Keratinocyte (primary cell): ENCODE measurements around the gene ZSWIM7. TPM values are rescaled to one million over a fixed set of nuclear protein-coding genes. Genes with fewer than 3 reads are reported as not detected.

Experiments
- DNase-seq: peaks from one replicate; pipeline ENCODE4 v3.0.0-alpha.2; 2011; ENCODE audit warnings: low read depth, missing footprints, low spot score
- FAIRE-seq: peaks from 2 replicates; lab custom pipeline; 2011; peaks lifted over from hg19 to GRCh38; lab: Jason Lieb, UNC
- H2AFZ ChIP-seq: 2 replicates; pipeline ENCODE4 v1.6.0; 2012; ENCODE audit warnings: low read length, control low read depth, inconsistent platforms; ENCODE audit not compliant: control insufficient read depth
- H3K27ac ChIP-seq: 2 replicates; pipeline ENCODE4 v1.5.1; 2011; ENCODE audit warnings: low read length; ENCODE audit not compliant: control insufficient read depth, insufficient read depth
- H3K27me3 ChIP-seq: 3 replicates; pipeline ENCODE4 v1.6.0; 2011; ENCODE audit warnings: low read length; ENCODE audit not compliant: control insufficient read depth, insufficient read depth; ENCODE audit errors: extremely low read depth
- H3K36me3 ChIP-seq, 2 experiments: 2 replicates in 1 of 2; 3 replicates in 1 of 2; pipeline ENCODE4 v1.5.1; 2011; ENCODE audit warnings: low read length in 2 of 2, mild to moderate bottlenecking in 1 of 2; ENCODE audit not compliant: control insufficient read depth in 2 of 2, insufficient read depth in 2 of 2; ENCODE audit errors: extremely low read depth in 1 of 2
- H3K4me1 ChIP-seq: 3 replicates; pipeline ENCODE4 v1.5.1; 2011; ENCODE audit warnings: low read length; ENCODE audit not compliant: control insufficient read depth, insufficient read depth; ENCODE audit errors: extremely low read depth
- H3K4me2 ChIP-seq: 3 replicates; pipeline ENCODE4 v1.6.0; 2011; ENCODE audit warnings: low read depth, low read length; ENCODE audit not compliant: control insufficient read depth, insufficient read depth; ENCODE audit errors: extremely low read depth
- H3K4me3 ChIP-seq, 3 experiments: fragments of 200-600 bp in 1 of 3; sonication (generic) in 1 of 3; 2 replicates in 2 of 3; 3 replicates in 1 of 3; pipeline ENCODE4 v1.5.1; 2011 to 2016; ENCODE audit warnings: low read length in 3 of 3, mild to moderate bottlenecking in 3 of 3, control low read depth in 2 of 3, inconsistent platforms in 1 of 3, low read depth in 1 of 3, mixed read lengths in 1 of 3, mixed run types in 1 of 3, moderate library complexity in 1 of 3; ENCODE audit not compliant: control insufficient read depth in 2 of 3, insufficient read depth in 2 of 3; ENCODE audit errors: extremely low read depth in 1 of 3
- H3K79me2 ChIP-seq: 2 replicates; pipeline ENCODE4 v1.6.0; 2012; ENCODE audit warnings: low read length; ENCODE audit not compliant: control insufficient read depth, insufficient read depth
- H3K9ac ChIP-seq: 3 replicates; pipeline ENCODE4 v1.6.0; 2011; ENCODE audit warnings: low read length; ENCODE audit not compliant: control insufficient read depth, insufficient read depth; ENCODE audit errors: extremely low read depth
- H3K9me1 ChIP-seq: 3 replicates; pipeline ENCODE4 v1.6.0; 2011; ENCODE audit warnings: low read length; ENCODE audit not compliant: control insufficient read depth, insufficient read depth; ENCODE audit errors: extremely low read depth
- H3K9me3 ChIP-seq: 2 replicates; pipeline ENCODE4 v1.5.1; 2012; ENCODE audit warnings: low read depth, low read length; ENCODE audit not compliant: control insufficient read depth
- H4K20me1 ChIP-seq: 3 replicates; pipeline ENCODE4 v1.6.0; 2011; ENCODE audit warnings: low read length; ENCODE audit not compliant: control insufficient read depth, insufficient read depth; ENCODE audit errors: extremely low read depth
- CTCF ChIP-seq, 3 experiments: IDR thresholded peaks in 1 of 3; conservative IDR thresholded peaks in 1 of 3; optimal IDR thresholded peaks in 1 of 3; 2 replicates in 2 of 3; 3 replicates in 1 of 3; pipeline versions ENCODE3 to v1.5.1; 2011; ENCODE audit warnings: low read length in 3 of 3, mild to moderate bottlenecking in 3 of 3, moderate library complexity in 2 of 3, control low read depth in 1 of 3, inconsistent platforms in 1 of 3; ENCODE audit not compliant: insufficient read depth in 2 of 3; ENCODE audit errors: extremely low read depth in 1 of 3
- EZH2 ChIP-seq: IDR thresholded peaks from one replicate; pipeline ENCODE4 v1.6.1; 2012; ENCODE audit warnings: inconsistent platforms, mild to moderate bottlenecking, low read length, moderate library complexity
- dilution Hi-C: fragments of 300-500 bp; cut with MboI; formaldehyde crosslinking; loops from one replicate; pipeline ENCODE4 v1.7.0; 2020; ENCODE audit warnings: low sequenced_read_pairs; ENCODE audit not compliant: extremely low pct_ligation_motif_present
- polyA plus RNA-seq, 5 experiments: library from polyadenylated mRNA; depleted of rRNA in 3 of 5; stranded (reverse) in 3 of 5; stranded (forward) in 1 of 5; unstranded in 1 of 5; fragments of >200 nt; gene quantifications; 1 replicate in 1 of 5; 2 replicates in 3 of 5; 3 replicates in 1 of 5; pipeline versions ENCODE4 v1.2.1 to v1.2.3, GENCODE V29; 2011 to 2012; ENCODE audit warnings: missing spikeins in 2 of 5, low read depth in 1 of 5, low replicate concordance in 1 of 5

ZSWIM7 gene
- polyA plus RNA-seq, 1 donor (not counting 4 experiments of a cell fraction or from before 2014, with no cell fraction given), result 47.1 TPM

GRCh38 chr17:16040710-16041251 is 41.3 kb upstream of the ZSWIM7 start:
- Histone ChIP-seq H3K27ac (no peak overlapping the region), H3K9me1 (no peaks in the 10 kb centered on the region), H3K4me2 (no peak overlapping the region), H4K20me1 (no peaks in the 10 kb centered on the region), H2AFZ (no peak overlapping the region), H3K9me3 (no peaks in the 10 kb centered on the region), H3K27me3 (no peaks in the 10 kb centered on the region), H3K79me2 (no peaks in the 10 kb centered on the region), H3K36me3 (peaks cover 25 to 40% of the 10 kb centered on the region in 2 experiments), H3K4me3 (no peak overlapping the region), H3K9ac (no peak overlapping the region), H3K4me1 (no peaks in the 10 kb centered on the region)
- no peak for FAIRE-seq
- no peak for DNase-seq
- dilution Hi-C loops, result no loop called here
- TF ChIP-seq CTCF (optimal IDR thresholded peaks at IDR 0.05 in 1 of 3, IDR thresholded peaks at IDR 0.05 in 1 of 3, conservative IDR thresholded peaks at IDR 0.05 in 1 of 3; ENCODE audit: extremely low read depth in 1 of 3, insufficient read depth in 2 of 3, low read length in 3 of 3) (no peak), EZH2 (no peak)

- Histone ChIP-seq H3K4me2 (no peak overlapping the region), H3K27me3 (no peaks in the 10 kb centered on the region), H3K4me3 (no peak overlapping the region), H2AFZ (no peak overlapping the region), H4K20me1 (no peaks in the 10 kb centered on the region), H3K79me2 (no peaks in the 10 kb centered on the region), H3K27ac (no peak overlapping the region), H3K36me3 (peaks cover 16 to 46% of the 10 kb centered on the region in 2 experiments), H3K9me3 (no peaks in the 10 kb centered on the region), H3K4me1 (no peaks in the 10 kb centered on the region), H3K9ac (no peak overlapping the region), H3K9me1 (no peaks in the 10 kb centered on the region)
- dilution Hi-C loops, result no loop called here
- FAIRE-seq (no peak), DNase-seq (no peak)
- TF ChIP-seq EZH2 (no peak), CTCF (optimal IDR thresholded peaks at IDR 0.05 in 1 of 3, IDR thresholded peaks at IDR 0.05 in 1 of 3, conservative IDR thresholded peaks at IDR 0.05 in 1 of 3; ENCODE audit: extremely low read depth in 1 of 3, insufficient read depth in 2 of 3, low read length in 3 of 3) (no peak)
Observed at GRCh38 chr17:16037636-16038035, 38.1 kb upstream of the ZSWIM7 start.
